Measurements from ENCODE around the gene ELL3.

GRCh38 chr15:43774062-43774461 lies 2.7 kb downstream of the ELL3 start:
- TF ChIP-seq CTCF (IDR thresholded peaks at IDR 0.05) (no peak), EP300 (IDR thresholded peaks at IDR 0.05) (no peak), POLR2A (IDR thresholded peaks at IDR 0.05) (no peak)

Data from tibial nerve (tissue), 4 donors.